CD4-positive, alpha-beta T cell treated with Interleukin-6 at 100 ng/mL for 8 hours (primary cell): ENCODE data around the gene SRPK3.

Experiments
- DNase-seq: peaks from one replicate; pipeline ENCODE4 v3.0.0-alpha.2; 2020; ENCODE audit warnings: mixed read lengths, low spot score

The SRPK3 gene

GRCh38 chrX:153784325-153784967 is 3.6 kb downstream of the SRPK3 start:
- no peak for DNase-seq

GRCh38 chrX:153786669-153787068 is 5.8 kb downstream of the SRPK3 start:
- no peak for DNase-seq

GRCh38 chrX:153789654-153790053 is 8.8 kb downstream of the SRPK3 start:
- DNase-seq = no peak

GRCh38 chrX:153791104-153791852 is 10.4 kb downstream of the SRPK3 start:
- DNase-seq = no peak

GRCh38 chrX:153792368-153792767 is 11.5 kb downstream of the SRPK3 start:
- DNase-seq = no peak

- no peak for DNase-seq
Measured at GRCh38 chrX:153793291-153793690, 12.4 kb downstream of the SRPK3 start.

GRCh38 chrX:153794018-153794896 is 13.4 kb downstream of the SRPK3 start, which contains the start of the genes IDH3G and SSR4:
IDH3G (minus strand) TSS chrX:153794375; CDS start chrX:153794326, 49 bp downstream.
SSR4 (plus strand) TSS chrX:153794668; CDS start chrX:153794688, 20 bp downstream.
- peak; percentile 93 for DNase-seq

GRCh38 chrX:153794897-153795816 is 14.3 kb downstream of the SRPK3 start:
- no peak for DNase-seq

GRCh38 chrX:153797415-153798015 is 16.7 kb downstream of the SRPK3 start:
- DNase-seq = no peak

- DNase-seq = no peak
Measured at GRCh38 chrX:153799326-153799725, 18.5 kb downstream of the SRPK3 start.

- DNase-seq = no peak
Measured at GRCh38 chrX:153800177-153800722, 19.4 kb downstream of the SRPK3 start.

GRCh38 chrX:153800746-153801145 is 19.9 kb downstream of the SRPK3 start:
- no peak for DNase-seq

- no peak for DNase-seq
Measured at GRCh38 chrX:153801669-153802068, 20.8 kb downstream of the SRPK3 start.

- DNase-seq = no peak
Measured at GRCh38 chrX:153802513-153803045, 21.7 kb downstream of the SRPK3 start.

- DNase-seq = no peak
Measured at GRCh38 chrX:153803211-153804099, 22.6 kb downstream of the SRPK3 start.

GRCh38 chrX:153804100-153804595 is 23.3 kb downstream of the SRPK3 start:
- DNase-seq = no peak

- no peak for DNase-seq
Measured at GRCh38 chrX:153804621-153805020, 23.8 kb downstream of the SRPK3 start.

- DNase-seq = no peak
Measured at GRCh38 chrX:153805436-153805835, 24.6 kb downstream of the SRPK3 start.

GRCh38 chrX:153806999-153807575 is 26.2 kb downstream of the SRPK3 start:
- DNase-seq = no peak
